GM23338 (cell line): ENCODE results near the gene PIGP. TPM values are rescaled to one million over a fixed set of nuclear protein-coding genes. Genes with fewer than 3 reads are reported as not detected.

Experiments used
- ATAC-seq: fragments of 200-7000 bp; cut with Tn5 transposase; 3 replicates; pipeline ENCODE4 v1.9.1; 2020
- DNase-seq: peaks from one replicate; pipeline ENCODE4 v3.0.0-alpha.2; 2015; ENCODE audit warnings: low spot score
- H2AFZ ChIP-seq: fragments of 200-600 bp; sonication (generic); 2 replicates; pipeline ENCODE4 v1.8.0; 2016; ENCODE audit warnings: antibody characterized with exemption, mild to moderate bottlenecking, moderate library complexity
- H3F3A ChIP-seq: fragments of 200-600 bp; sonication (generic); replicated peaks from 2 replicates; pipeline ENCODE4 v1.8.0; 2017; ENCODE audit warnings: antibody characterized with exemption, mixed run types, low read depth
- H3K27ac ChIP-seq: fragments of 200-600 bp; sonication (generic); 2 replicates; pipeline ENCODE4 v1.6.1; 2016; ENCODE audit warnings: low read depth
- H3K27me3 ChIP-seq: fragments of 200-600 bp; sonication (generic); 2 replicates; pipeline ENCODE4 v1.8.0; 2016; ENCODE audit warnings: mild to moderate bottlenecking, mixed run types, moderate library complexity; ENCODE audit not compliant: insufficient read depth
- H3K36me3 ChIP-seq: fragments of 200-600 bp; sonication (generic); 2 replicates; pipeline ENCODE4 v1.8.0; 2016; ENCODE audit warnings: mild to moderate bottlenecking; ENCODE audit not compliant: insufficient read depth
- H3K4me1 ChIP-seq: fragments of 200-600 bp; sonication (generic); 2 replicates; pipeline ENCODE4 v1.8.0; 2016; ENCODE audit warnings: mild to moderate bottlenecking, moderate library complexity; ENCODE audit not compliant: insufficient read depth
- H3K4me2 ChIP-seq: fragments of 200-600 bp; sonication (generic); 2 replicates; pipeline ENCODE4 v1.7.1; 2017; ENCODE audit warnings: mixed run types
- H3K4me3 ChIP-seq: fragments of 200-600 bp; sonication (generic); 2 replicates; pipeline ENCODE4 v1.6.1; 2016; ENCODE audit warnings: mixed run types
- H3K79me2 ChIP-seq: fragments of 200-600 bp; sonication (generic); replicated peaks from 2 replicates; pipeline ENCODE4 v1.8.0; 2017; ENCODE audit warnings: mild to moderate bottlenecking; ENCODE audit not compliant: insufficient read depth
- H3K9me2 ChIP-seq: fragments of 200-600 bp; sonication (generic); 2 replicates; pipeline ENCODE4 v1.8.0; 2017; ENCODE audit not compliant: insufficient read depth
- H4K20me1 ChIP-seq: fragments of 200-600 bp; sonication (generic); replicated peaks from 2 replicates; pipeline ENCODE4 v1.8.0; 2017; ENCODE audit warnings: mild to moderate bottlenecking; ENCODE audit not compliant: insufficient read depth
- H3K27ac Mint-ChIP-seq: 2 replicates; pipeline ENCODE4 v1.8.0; 2020; ENCODE audit warnings: inconsistent platforms, mild to moderate bottlenecking, moderate library complexity, mixed read lengths
- H3K27me3 Mint-ChIP-seq: 3 replicates; pipeline ENCODE4 v1.8.0; 2022; ENCODE audit warnings: low read depth, mild to moderate bottlenecking, moderate library complexity, mixed read lengths, inconsistent platforms; ENCODE audit not compliant: insufficient read depth, poor library complexity
- H3K36me3 Mint-ChIP-seq: 3 replicates; pipeline ENCODE4 v1.8.0; 2021; ENCODE audit warnings: low read depth, mild to moderate bottlenecking, inconsistent platforms, moderate library complexity, mixed read lengths
- H3K4me1 Mint-ChIP-seq: 3 replicates; pipeline ENCODE4 v1.8.0; 2020; ENCODE audit warnings: mild to moderate bottlenecking, inconsistent platforms, mixed read lengths
- H3K4me3 Mint-ChIP-seq: 3 replicates; pipeline ENCODE4 v1.8.0; 2021; ENCODE audit warnings: moderate library complexity, mild to moderate bottlenecking, inconsistent platforms, mixed read lengths
- H3K9me3 Mint-ChIP-seq: 3 replicates; pipeline ENCODE4 v1.8.0; 2020; ENCODE audit warnings: moderate library complexity, mild to moderate bottlenecking, inconsistent platforms, mixed read lengths
- CREB1 ChIP-seq: fragments of 250-450 bp; sonication (Bioruptor Pico); IDR thresholded peaks from 2 replicates; pipeline ENCODE4 v1.5.0; 2020; ENCODE audit warnings: low read depth, mild to moderate bottlenecking, moderate library complexity
- ETS1 ChIP-seq: IDR thresholded peaks from 2 replicates; pipeline ENCODE4 v1.6.1; 2016; ENCODE audit warnings: antibody characterized with exemption
- EZH2 ChIP-seq: fragments of 200-600 bp; sonication (generic); IDR thresholded peaks from one replicate; pipeline ENCODE4 v1.8.0; 2017; ENCODE audit warnings: antibody characterized with exemption, mild to moderate bottlenecking, low read depth; ENCODE audit not compliant: unreplicated experiment
- EZH2phosphoT487 ChIP-seq: fragments of 200-600 bp; sonication (generic); IDR thresholded peaks from one replicate; pipeline ENCODE4 v1.8.1; 2018; ENCODE audit warnings: antibody characterized with exemption; ENCODE audit not compliant: unreplicated experiment
- JUNB ChIP-seq: IDR thresholded peaks from one replicate; pipeline ENCODE4 v1.6.1; 2016; ENCODE audit warnings: antibody characterized with exemption; ENCODE audit not compliant: unreplicated experiment
- NANOG ChIP-seq: IDR thresholded peaks from 2 replicates; pipeline ENCODE4 v1.6.1; 2016; ENCODE audit warnings: antibody characterized with exemption, borderline replicate concordance
- POLR2AphosphoS5 ChIP-seq: IDR thresholded peaks from 2 replicates; pipeline ENCODE4 v1.6.1; 2016; ENCODE audit warnings: antibody characterized with exemption, low read depth
- REST ChIP-seq: IDR thresholded peaks from one replicate; pipeline ENCODE4 v1.6.1; 2018; ENCODE audit warnings: antibody characterized with exemption; ENCODE audit not compliant: unreplicated experiment
- STAT1 ChIP-seq: IDR thresholded peaks from one replicate; pipeline ENCODE4 v1.6.1; 2016; ENCODE audit warnings: antibody characterized with exemption; ENCODE audit not compliant: unreplicated experiment
- ZNF114 ChIP-seq: fragments of 250-450 bp; sonication (Bioruptor Pico); IDR thresholded peaks from 2 replicates; pipeline ENCODE4 v1.5.0; 2020; ENCODE audit warnings: mild to moderate bottlenecking, moderate library complexity
- ZNF331 ChIP-seq: fragments of 250-450 bp; sonication (Bioruptor Pico); IDR thresholded peaks from 2 replicates; pipeline ENCODE4 v1.5.0; 2020; ENCODE audit warnings: low read depth, mild to moderate bottlenecking, moderate library complexity
- ZNF462 ChIP-seq: fragments of 250-450 bp; sonication (Bioruptor Pico); IDR thresholded peaks from 2 replicates; pipeline ENCODE4 v1.5.0; 2020; ENCODE audit warnings: mild to moderate bottlenecking, moderate library complexity
- polyA plus RNA-seq: library from polyadenylated mRNA; unstranded; fragments of >200 nt; fragmentation: Nextera tagmentation; extraction: Ambion mirVana; gene quantifications from 2 replicates; pipeline ENCODE4 v1.2.1, GENCODE V29; 2016
- total RNA-seq: library from RNA; depleted of rRNA; stranded (reverse); fragments of >200 nt; shearing (Covaris generic); gene quantifications from 2 replicates; pipeline ENCODE4 v1.2.3, GENCODE V29; 2014
- TF ChIP-seq, protein P1 (sequence below), 2 experiments: fragments of 200-600 bp in 1 of 2; sonication (generic) in 1 of 2; conservative IDR thresholded peaks; 2 replicates each; pipeline versions ENCODE4 v1.5.1 to v1.6.1; 2016 to 2017; ENCODE audit warnings: antibody characterized with exemption in 2 of 2, low read depth in 2 of 2, mild to moderate bottlenecking in 2 of 2, moderate library complexity in 1 of 2

PIGP gene
- total and polyA plus RNA-seq, 2 experiments from 2014 or later = 5.2 to 19.6 TPM

GRCh38 chr21:37076087-37076850 is 3.4 kb upstream of the PIGP start:
- ATAC-seq (no peak), DNase-seq (no peak)
- Histone ChIP-seq H2AFZ (no peak overlapping the region), H3K79me2 (peaks cover 32% of the 10 kb centered on the region), H4K20me1 (peaks cover 4% of the 10 kb centered on the region), H3K27me3 (peaks cover 44% of the 10 kb centered on the region), H3K36me3 (no peaks in the 10 kb centered on the region), H3K27ac (no peak overlapping the region), H3K9me2 (no peaks in the 10 kb centered on the region), H3K4me1 (peaks cover 5% of the 10 kb centered on the region; the same call in 1 of the 2 replicates), H3K4me2 (no peak overlapping the region), H3K4me3 (no peak overlapping the region), H3F3A (no peaks in the 10 kb centered on the region)
- H3K9me3 Mint-ChIP-seq = peaks cover 3% of the 10 kb centered on the region; the same call in 1 of the 3 replicates
- peaks cover 3% of the 10 kb centered on the region; the same call in 1 of the 3 replicates for H3K36me3 Mint-ChIP-seq
- TF ChIP-seq ZNF114 (CRISPR knock-in tag) (no peak), ETS1 (no peak), EZH2phosphoT487 (no peak), POLR2AphosphoS5 (no peak), CREB1 (CRISPR knock-in tag) (no peak), STAT1 (no peak), ZNF462 (CRISPR knock-in tag) (no peak), NANOG (no peak), EZH2 (no peak), ZNF331 (CRISPR knock-in tag) (no peak), JUNB (no peak), REST (no peak)
- TF ChIP-seq, protein P1, sequence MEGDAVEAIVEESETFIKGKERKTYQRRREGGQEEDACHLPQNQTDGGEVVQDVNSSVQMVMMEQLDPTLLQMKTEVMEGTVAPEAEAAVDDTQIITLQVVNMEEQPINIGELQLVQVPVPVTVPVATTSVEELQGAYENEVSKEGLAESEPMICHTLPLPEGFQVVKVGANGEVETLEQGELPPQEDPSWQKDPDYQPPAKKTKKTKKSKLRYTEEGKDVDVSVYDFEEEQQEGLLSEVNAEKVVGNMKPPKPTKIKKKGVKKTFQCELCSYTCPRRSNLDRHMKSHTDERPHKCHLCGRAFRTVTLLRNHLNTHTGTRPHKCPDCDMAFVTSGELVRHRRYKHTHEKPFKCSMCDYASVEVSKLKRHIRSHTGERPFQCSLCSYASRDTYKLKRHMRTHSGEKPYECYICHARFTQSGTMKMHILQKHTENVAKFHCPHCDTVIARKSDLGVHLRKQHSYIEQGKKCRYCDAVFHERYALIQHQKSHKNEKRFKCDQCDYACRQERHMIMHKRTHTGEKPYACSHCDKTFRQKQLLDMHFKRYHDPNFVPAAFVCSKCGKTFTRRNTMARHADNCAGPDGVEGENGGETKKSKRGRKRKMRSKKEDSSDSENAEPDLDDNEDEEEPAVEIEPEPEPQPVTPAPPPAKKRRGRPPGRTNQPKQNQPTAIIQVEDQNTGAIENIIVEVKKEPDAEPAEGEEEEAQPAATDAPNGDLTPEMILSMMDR (conservative IDR thresholded peaks at IDR 0.05; ENCODE audit: low read depth in 2 of 2) = no peak
- no peak overlapping the region for H3K27ac Mint-ChIP-seq
- no peak overlapping the region for H3K4me3 Mint-ChIP-seq
- H3K4me1 Mint-ChIP-seq = peaks cover 16% of the 10 kb centered on the region; the same call in 2 of the 3 replicates
- H3K27me3 Mint-ChIP-seq = peaks cover 31% of the 10 kb centered on the region
